T-helper 22 cell (primary cell): ENCODE data around the gene NEU4.
"Not testable (repeated sequence)": the region's sequence is repeated elsewhere in the genome, so short reads cannot be mapped to it uniquely, and the experiment has no call there.

Source experiments
- DNase-seq: peaks from one replicate; pipeline ENCODE4 v3.0.0-alpha.2; 2020; ENCODE audit warnings: low read depth

The NEU4 gene

GRCh38 chr2:241812730-241813643 lies 4.0 kb downstream of the NEU4 start:
- DNase-seq: no peak

GRCh38 chr2:241813644-241814392 lies 4.8 kb downstream of the NEU4 start:
- DNase-seq: no peak

GRCh38 chr2:241814393-241814642 lies 5.3 kb downstream of the NEU4 start:
- DNase-seq: no peak

- DNase-seq: no peak
These were observed 5.9 kb downstream of the NEU4 start for GRCh38 chr2:241814643-241815476.

- DNase-seq: no peak
These were observed 6.8 kb downstream of the NEU4 start for GRCh38 chr2:241815477-241816430.

- no peak for DNase-seq
These were observed 7.6 kb downstream of the NEU4 start for GRCh38 chr2:241816431-241817121.

GRCh38 chr2:241817126-241817820 lies 8.3 kb downstream of the NEU4 start:
- DNase-seq: no peak

- DNase-seq: not testable (repeated sequence)
These were observed 8.8 kb downstream of the NEU4 start for GRCh38 chr2:241817821-241818215.

- no peak for DNase-seq
These were observed 9.4 kb downstream of the NEU4 start for GRCh38 chr2:241818229-241818942.

GRCh38 chr2:241818943-241819270 lies 9.9 kb downstream of the NEU4 start:
- DNase-seq: no peak

GRCh38 chr2:241819947-241820624 lies 11.1 kb downstream of the NEU4 start:
- DNase-seq: not testable (repeated sequence)

GRCh38 chr2:241820625-241821384 lies 11.8 kb downstream of the NEU4 start:
- no peak for DNase-seq

GRCh38 chr2:241821460-241822263 lies 12.7 kb downstream of the NEU4 start:
- DNase-seq: no peak

- DNase-seq: no peak
These were observed 13.3 kb downstream of the NEU4 start for GRCh38 chr2:241822264-241822623.

GRCh38 chr2:241823531-241824437 lies 14.8 kb downstream of the NEU4 start:
- DNase-seq: not testable (repeated sequence)

- DNase-seq: no peak
These were observed 18.4 kb downstream of the NEU4 start for GRCh38 chr2:241827394-241827793.
